ENCODE results near the gene ZSWIM5.
"Not testable (repeated sequence)": the region's sequence is repeated elsewhere in the genome, so short reads cannot be mapped to it uniquely, and the experiment has no call there.

ZSWIM5 gene

DNA sequence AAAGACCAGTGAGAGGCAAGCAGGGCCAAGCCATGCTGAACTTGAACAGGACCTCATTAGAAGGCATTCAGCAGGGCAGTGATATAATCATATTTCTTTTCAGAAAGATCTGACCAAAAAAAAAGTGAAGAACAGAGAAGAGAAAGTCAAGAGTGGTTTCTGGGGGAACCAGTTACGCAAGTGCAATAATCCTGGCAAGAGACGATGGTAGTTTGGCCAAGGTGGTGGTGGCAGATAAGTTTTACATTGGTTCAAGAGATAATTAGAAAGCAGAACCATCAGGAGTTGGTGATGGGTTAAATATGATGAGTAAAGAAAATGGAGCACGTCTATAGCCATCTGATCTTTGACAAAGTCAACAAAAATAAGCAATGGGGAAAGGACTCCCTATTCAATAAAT, 54.3 kb downstream of the ZSWIM5 start:
- Histone ChIP-seq H3K36me3 (ENCODE audit: insufficient read depth, low read length) (no peaks in the 10 kb centered on the region), H3K4me3 (ENCODE audit: low read length) (no peak overlapping the region), H2AFZ (ENCODE audit: low read depth, low read length) (no peak overlapping the region), H3K4me1 (ENCODE audit: insufficient read depth, low read length) (peaks cover 14% of the 10 kb centered on the region), H3K27me3 (ENCODE audit: insufficient read depth, low read length) (no peaks in the 10 kb centered on the region), H3K9me3 (ENCODE audit: low read length) (no peaks in the 10 kb centered on the region)

DNA sequence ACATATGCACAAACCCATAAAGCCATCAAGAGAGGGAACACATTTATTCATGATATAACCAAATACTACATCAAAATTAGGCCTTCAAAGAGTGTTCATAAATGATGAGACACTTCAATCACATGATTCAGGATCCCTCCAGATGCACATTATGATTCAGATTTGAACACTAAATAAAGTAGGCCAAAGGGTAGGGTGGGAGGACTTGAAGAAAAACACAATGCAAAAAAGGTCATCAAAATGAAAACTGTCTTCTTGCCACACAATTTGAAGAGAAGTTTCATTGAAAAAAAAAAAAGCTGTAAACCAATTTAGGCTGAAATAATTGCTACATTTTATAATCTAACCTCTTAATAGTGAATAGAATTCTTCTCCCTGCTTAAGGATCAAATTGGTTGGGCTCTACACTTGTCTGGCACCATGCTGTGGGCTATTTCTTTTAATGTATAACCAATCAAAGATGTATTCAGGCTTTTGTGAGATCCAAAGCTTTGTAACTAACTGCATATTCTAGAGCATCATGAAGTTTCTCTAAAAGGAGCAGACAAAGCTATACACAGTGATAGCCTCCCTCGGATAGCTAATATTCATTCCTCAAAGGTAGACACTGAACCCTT, 58.1 kb downstream of the ZSWIM5 start:
- Histone ChIP-seq H3K4me1 (ENCODE audit: insufficient read depth, low read length) (peaks cover 14% of the 10 kb centered on the region), H3K27me3 (ENCODE audit: insufficient read depth, low read length) (no peaks in the 10 kb centered on the region), H3K4me3 (ENCODE audit: low read length) (no peak overlapping the region), H3K36me3 (ENCODE audit: insufficient read depth, low read length) (no peaks in the 10 kb centered on the region), H2AFZ (ENCODE audit: low read depth, low read length) (no peak overlapping the region), H3K9me3 (ENCODE audit: low read length) (no peaks in the 10 kb centered on the region)

DNA sequence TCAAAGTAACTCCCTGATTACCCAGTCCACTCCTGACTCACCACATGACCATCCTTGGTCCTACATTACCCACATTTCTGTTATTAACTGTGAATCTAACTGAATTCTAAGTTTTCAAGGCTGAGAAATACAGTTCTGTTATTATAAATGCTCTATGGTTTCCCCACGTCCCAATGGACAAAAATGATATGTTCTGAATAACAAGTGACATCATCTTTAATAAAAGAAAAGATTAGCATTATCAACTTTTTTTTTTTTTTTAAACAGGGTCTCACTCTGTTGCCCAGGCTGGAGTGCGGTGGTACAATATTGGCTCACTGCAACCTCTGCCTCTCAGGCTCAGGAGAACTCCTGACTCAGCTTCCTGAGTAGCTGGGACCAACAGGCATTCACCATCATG, 59.6 kb downstream of the ZSWIM5 start:
- no peaks in the 10 kb centered on the region for H3K36me3 ChIP-seq (ENCODE audit: insufficient read depth, low read length)
- no peaks in the 10 kb centered on the region for H3K9me3 ChIP-seq (ENCODE audit: low read length)
- no peak overlapping the region for H3K4me3 ChIP-seq (ENCODE audit: low read length)
- H3K27me3 ChIP-seq (ENCODE audit: insufficient read depth, low read length), result no peaks in the 10 kb centered on the region
- peaks cover 14% of the 10 kb centered on the region for H3K4me1 ChIP-seq (ENCODE audit: insufficient read depth, low read length)
- H2AFZ ChIP-seq (ENCODE audit: low read depth, low read length), result no peak overlapping the region

DNA sequence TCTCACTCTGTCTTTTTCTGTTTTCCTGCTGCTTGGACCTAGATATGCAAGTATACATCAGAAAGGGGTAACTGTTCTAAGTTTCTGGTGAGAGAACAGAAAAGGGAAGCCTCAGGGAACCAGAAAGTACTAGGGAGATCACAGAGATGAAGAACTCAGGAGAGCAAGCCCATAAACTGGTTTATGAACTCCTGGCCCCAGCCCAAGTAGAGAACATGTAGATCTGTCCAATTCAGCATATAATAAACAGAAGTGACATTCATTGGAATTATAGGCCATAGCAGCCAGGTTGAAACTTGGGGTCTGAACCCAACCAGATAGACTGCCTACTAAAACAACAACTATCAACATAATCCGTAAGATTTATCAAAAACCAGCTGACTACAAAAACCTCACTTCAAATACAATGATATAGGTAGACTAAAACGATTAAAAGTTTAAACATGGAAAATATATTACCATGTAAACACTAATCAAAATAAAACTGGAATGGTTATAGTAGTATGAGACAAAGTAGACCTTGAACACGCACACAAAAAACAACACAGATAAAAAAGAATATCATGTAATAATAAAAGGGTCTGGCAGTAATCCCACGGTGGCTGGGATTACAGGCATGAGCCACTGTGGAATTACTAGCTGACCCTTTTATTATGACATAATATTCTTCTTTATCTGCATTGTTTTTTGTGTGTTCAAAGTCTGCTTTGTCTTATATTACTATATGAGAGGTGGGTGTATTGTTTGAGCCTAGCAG, 65.0 kb downstream of the ZSWIM5 start:
- Histone ChIP-seq H3K4me1 (ENCODE audit: insufficient read depth, low read length) (no peaks in the 10 kb centered on the region), H2AFZ (ENCODE audit: low read depth, low read length) (no peak overlapping the region)

DNA sequence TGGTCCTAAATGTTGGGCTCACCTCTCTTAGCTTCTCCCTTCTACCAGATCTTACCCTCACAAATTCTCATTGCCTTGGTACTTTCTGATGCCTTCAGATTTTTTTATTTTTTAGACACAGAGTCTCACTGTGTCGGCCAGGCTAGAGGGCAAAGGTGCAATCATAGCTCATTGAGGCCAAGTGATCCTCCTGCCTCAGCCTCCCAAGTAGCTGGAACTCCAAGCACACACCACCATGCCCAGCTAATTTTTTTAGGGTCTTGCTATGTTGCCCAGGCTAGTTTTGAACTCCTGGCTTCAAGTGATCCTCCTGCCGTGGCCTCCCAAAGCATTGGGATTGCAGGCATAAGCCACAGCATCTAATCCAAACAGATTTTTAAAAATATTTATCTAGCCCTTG, 69.4 kb downstream of the ZSWIM5 start:
- Histone ChIP-seq H3K36me3 (ENCODE audit: insufficient read depth, low read length) (no peaks in the 10 kb centered on the region), H2AFZ (ENCODE audit: low read depth, low read length) (no peak overlapping the region)

More for the DNA sequence above, 65.0 kb downstream of the ZSWIM5 start:
- Histone ChIP-seq H3K36me3 (ENCODE audit: insufficient read depth, low read length) (no peaks in the 10 kb centered on the region), H3K9me3 (ENCODE audit: low read length) (no peaks in the 10 kb centered on the region), H3K27me3 (ENCODE audit: insufficient read depth, low read length) (no peaks in the 10 kb centered on the region), H3K4me3 (ENCODE audit: low read length) (no peak overlapping the region)

DNA sequence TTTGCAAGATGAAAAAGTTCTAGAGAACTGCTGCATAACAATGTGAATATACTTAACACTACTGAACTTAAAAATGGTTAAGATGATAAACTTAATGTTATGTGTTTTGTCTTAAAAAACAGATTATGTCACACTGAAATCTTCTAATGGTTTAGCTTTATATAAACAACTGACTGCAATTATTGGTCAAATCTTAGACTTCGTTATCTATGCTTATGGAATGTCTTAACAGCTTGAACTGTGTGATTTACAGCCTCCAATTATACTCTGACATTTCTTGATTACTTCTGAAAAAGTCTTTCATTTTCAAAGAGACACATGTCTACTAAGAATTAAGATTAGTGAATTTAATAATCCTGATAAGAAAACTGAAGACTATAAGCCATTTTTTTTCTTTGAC, 71.1 kb downstream of the ZSWIM5 start:
- H3K4me3 ChIP-seq (ENCODE audit: low read length), result no peak overlapping the region
- H2AFZ ChIP-seq (ENCODE audit: low read depth, low read length), result no peak overlapping the region
- H3K9me3 ChIP-seq (ENCODE audit: low read length), result no peaks in the 10 kb centered on the region
- H3K4me1 ChIP-seq (ENCODE audit: insufficient read depth, low read length), result no peaks in the 10 kb centered on the region
- H3K36me3 ChIP-seq (ENCODE audit: insufficient read depth, low read length), result no peaks in the 10 kb centered on the region
- H3K27me3 ChIP-seq (ENCODE audit: insufficient read depth, low read length), result no peaks in the 10 kb centered on the region

More for the DNA sequence above, 69.4 kb downstream of the ZSWIM5 start:
- H3K4me1 ChIP-seq (ENCODE audit: insufficient read depth, low read length), result no peaks in the 10 kb centered on the region
- H3K4me3 ChIP-seq (ENCODE audit: low read length), result no peak overlapping the region
- H3K27me3 ChIP-seq (ENCODE audit: insufficient read depth, low read length), result no peaks in the 10 kb centered on the region
- no peaks in the 10 kb centered on the region for H3K9me3 ChIP-seq (ENCODE audit: low read length)

DNA sequence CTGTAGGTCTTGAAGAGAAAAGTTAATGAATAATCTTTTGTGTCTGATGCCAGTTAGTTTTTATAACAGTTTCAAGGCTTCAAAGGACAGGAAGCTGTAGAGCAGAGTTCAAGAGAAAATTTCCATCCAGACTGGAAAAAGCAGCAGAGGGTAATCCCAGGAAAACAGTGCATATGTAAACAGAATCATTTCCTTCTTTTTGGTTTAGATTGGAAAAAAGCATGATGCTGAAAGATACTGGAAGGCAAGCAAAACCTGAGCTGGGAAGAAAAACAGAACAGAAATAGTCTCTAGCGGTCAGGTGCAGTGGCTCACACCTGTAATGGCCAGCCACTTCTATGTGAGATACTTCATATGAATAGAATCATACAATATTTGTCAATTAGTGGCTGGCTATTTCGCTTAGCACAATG, 71.9 kb downstream of the ZSWIM5 start:
- Histone ChIP-seq H3K27me3 (ENCODE audit: insufficient read depth, low read length) (no peaks in the 10 kb centered on the region), H3K36me3 (ENCODE audit: insufficient read depth, low read length) (no peaks in the 10 kb centered on the region), H3K9me3 (ENCODE audit: low read length) (no peaks in the 10 kb centered on the region), H2AFZ (ENCODE audit: low read depth, low read length) (no peak overlapping the region), H3K4me3 (ENCODE audit: low read length) (no peak overlapping the region), H3K4me1 (ENCODE audit: insufficient read depth, low read length) (no peaks in the 10 kb centered on the region)

DNA sequence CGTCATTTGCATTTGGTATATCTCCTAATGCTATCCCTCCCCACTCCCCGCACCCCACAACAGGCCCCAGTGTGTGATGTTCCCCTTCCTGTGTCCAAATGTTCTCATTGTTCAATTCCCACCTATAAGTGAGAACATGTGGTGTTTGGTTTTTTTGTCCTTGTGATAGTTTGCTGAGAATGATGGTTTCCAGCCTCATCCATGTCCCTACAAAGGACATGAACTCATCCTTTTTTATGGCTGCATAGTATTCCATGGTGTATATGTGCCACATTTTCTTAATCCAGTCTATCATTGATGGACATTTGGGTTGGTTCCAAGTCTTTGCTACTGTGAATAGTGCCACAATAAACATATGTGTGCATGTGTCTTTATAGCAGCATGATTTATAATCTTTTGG, 73.7 kb downstream of the ZSWIM5 start:
- not testable (repeated sequence) for H2AFZ ChIP-seq (ENCODE audit: low read depth, low read length); H3K4me3 ChIP-seq (ENCODE audit: low read length); H3K9me3 ChIP-seq (ENCODE audit: low read length); H3K36me3 ChIP-seq (ENCODE audit: insufficient read depth, low read length); H3K27me3 ChIP-seq (ENCODE audit: insufficient read depth, low read length); H3K4me1 ChIP-seq (ENCODE audit: insufficient read depth, low read length)

DNA sequence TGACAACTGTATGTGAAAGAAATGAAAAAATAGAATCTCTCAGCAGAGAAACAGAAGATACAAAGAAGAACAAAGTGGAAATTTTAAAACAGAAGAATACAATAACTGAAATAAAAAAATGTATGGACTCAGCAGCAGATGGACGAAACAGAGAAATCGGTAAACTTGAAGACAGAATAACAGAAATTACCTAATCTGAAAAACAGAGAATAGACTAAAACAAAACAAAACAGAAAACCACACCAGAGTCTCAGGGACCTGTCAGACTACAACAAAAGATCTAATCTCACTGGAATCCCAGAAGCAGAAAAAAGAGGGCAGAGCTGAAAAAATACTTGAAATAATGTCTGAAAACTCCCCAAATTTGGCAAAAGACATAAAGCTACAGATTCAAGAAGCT, 83.0 kb downstream of the ZSWIM5 start:
- H3K27me3 ChIP-seq (ENCODE audit: insufficient read depth, low read length), result no peaks in the 10 kb centered on the region
- no peaks in the 10 kb centered on the region for H3K9me3 ChIP-seq (ENCODE audit: low read length)
- H3K4me1 ChIP-seq (ENCODE audit: insufficient read depth, low read length), result peaks cover 8% of the 10 kb centered on the region
- no peak overlapping the region for H3K4me3 ChIP-seq (ENCODE audit: low read length)
- no peaks in the 10 kb centered on the region for H3K36me3 ChIP-seq (ENCODE audit: insufficient read depth, low read length)
- H2AFZ ChIP-seq (ENCODE audit: low read depth, low read length), result no peak overlapping the region

DNA sequence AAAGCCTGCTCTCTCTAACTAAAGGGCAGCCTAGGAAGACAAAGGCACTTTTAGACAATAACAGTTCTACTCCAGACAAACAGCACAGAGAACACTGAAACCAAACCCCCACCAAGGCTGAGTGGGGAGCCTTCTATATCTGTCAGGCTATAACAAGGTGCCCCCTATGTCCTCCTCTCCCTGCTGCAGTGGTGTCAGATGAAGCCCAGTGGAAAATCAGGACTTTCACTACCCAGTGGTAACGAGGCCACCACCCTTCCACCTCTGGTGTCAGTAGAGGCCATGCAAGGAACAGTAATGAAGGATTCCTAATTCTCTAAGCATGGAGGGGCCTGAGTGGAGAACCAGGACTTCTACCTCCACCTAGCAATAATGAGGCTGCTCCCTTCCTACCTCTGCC, 83.7 kb downstream of the ZSWIM5 start:
- H3K9me3 ChIP-seq (ENCODE audit: low read length), result no peaks in the 10 kb centered on the region
- H3K4me3 ChIP-seq (ENCODE audit: low read length), result no peak overlapping the region
- peaks cover 8% of the 10 kb centered on the region for H3K4me1 ChIP-seq (ENCODE audit: insufficient read depth, low read length)
- no peaks in the 10 kb centered on the region for H3K27me3 ChIP-seq (ENCODE audit: insufficient read depth, low read length)
- H2AFZ ChIP-seq (ENCODE audit: low read depth, low read length), result no peak overlapping the region
- H3K36me3 ChIP-seq (ENCODE audit: insufficient read depth, low read length), result no peaks in the 10 kb centered on the region

DNA sequence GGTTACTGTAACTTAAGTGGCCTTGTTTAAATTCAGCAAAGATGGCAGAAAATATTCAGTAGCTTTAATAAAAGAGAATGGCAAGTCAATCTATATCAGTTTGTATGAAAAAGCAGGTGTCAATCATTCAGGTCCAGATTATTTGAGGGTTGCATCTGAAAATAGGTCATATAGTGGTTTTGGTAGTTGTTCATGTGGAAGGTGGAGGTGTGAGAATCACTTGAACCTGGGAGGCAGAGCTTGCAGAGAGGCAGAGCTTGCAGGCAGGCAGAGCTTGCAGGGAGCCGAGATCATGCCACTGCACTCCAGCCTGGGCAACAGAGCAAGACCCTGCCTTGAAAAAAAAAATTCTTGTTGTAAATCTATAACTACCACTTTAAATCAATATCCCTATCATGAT, 88.6 kb downstream of the ZSWIM5 start:
- Histone ChIP-seq H3K4me3 (ENCODE audit: low read length) (no peak overlapping the region), H3K4me1 (ENCODE audit: insufficient read depth, low read length) (peaks cover 8% of the 10 kb centered on the region), H3K36me3 (ENCODE audit: insufficient read depth, low read length) (no peaks in the 10 kb centered on the region), H3K9me3 (ENCODE audit: low read length) (peaks cover 5% of the 10 kb centered on the region), H2AFZ (ENCODE audit: low read depth, low read length) (no peak overlapping the region), H3K27me3 (ENCODE audit: insufficient read depth, low read length) (no peaks in the 10 kb centered on the region)

DNA sequence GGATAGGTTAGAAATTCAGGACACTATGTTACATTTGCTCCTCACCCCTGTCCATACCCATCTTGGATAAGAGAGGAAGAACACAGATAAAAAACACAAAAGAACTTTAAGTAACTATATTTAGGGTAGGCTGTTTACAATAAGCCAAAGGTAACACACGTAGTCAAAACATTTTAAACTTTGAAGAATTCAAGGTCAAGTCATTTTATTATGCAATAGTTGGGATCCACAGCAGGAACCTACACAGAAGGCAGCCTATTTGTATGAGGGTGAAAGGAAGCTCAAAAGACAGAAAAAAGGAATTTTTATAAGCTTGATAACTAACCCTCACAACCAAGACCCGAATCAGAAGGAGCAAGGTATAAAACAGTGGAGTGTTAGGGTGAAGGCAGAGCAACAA, 89.6 kb downstream of the ZSWIM5 start:
- Histone ChIP-seq H2AFZ (ENCODE audit: low read depth, low read length) (no peak overlapping the region), H3K4me1 (ENCODE audit: insufficient read depth, low read length) (no peaks in the 10 kb centered on the region), H3K36me3 (ENCODE audit: insufficient read depth, low read length) (no peaks in the 10 kb centered on the region), H3K27me3 (ENCODE audit: insufficient read depth, low read length) (no peaks in the 10 kb centered on the region), H3K4me3 (ENCODE audit: low read length) (no peak overlapping the region), H3K9me3 (ENCODE audit: low read length) (peaks cover 5% of the 10 kb centered on the region)

DNA sequence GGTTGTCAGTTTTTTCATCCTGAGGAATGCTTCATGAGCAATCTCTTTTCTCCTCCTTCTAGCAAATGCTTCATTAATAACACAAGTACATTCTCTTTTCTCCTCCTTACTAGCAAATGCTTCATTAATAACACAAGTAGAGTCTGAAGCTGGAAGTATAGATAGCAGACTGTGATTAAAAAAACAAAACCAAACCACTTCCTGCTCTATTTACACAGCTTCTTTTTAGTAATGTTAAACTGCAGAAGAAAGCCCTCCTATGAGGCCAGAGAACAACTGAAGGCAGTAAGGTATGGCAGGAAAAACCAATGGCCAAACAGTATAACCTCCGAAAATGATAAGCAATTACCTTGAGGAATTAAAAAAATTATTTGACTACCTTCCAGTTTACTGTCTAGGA, 90.1 kb downstream of the ZSWIM5 start:
- H3K9me3 ChIP-seq (ENCODE audit: low read length), result peaks cover 5% of the 10 kb centered on the region

DNA sequence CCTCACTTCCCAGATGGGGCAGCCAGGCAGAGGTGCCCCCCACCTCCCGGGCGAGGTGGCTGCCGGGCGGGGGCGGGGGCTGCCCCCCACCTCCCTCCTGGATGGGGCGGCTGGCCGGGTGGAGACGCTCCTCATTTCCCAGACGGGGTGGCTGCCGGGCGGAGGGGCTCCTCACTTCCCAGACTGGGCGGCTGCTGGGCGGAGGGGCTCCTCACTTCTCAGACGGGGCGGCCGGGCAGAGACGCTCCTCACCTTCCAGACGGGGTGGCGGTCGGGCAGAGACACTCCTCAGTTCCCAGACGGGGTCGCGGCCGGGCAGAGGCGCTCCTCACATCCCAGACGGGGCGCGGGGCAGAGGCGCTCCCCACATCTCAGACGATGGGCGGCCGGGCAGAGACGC, 91.2 kb downstream of the ZSWIM5 start:
- not testable (repeated sequence) for H3K27me3 ChIP-seq (ENCODE audit: insufficient read depth, low read length); H3K36me3 ChIP-seq (ENCODE audit: insufficient read depth, low read length); H3K4me1 ChIP-seq (ENCODE audit: insufficient read depth, low read length); H3K4me3 ChIP-seq (ENCODE audit: low read length); H2AFZ ChIP-seq (ENCODE audit: low read depth, low read length); H3K9me3 ChIP-seq (ENCODE audit: low read length)

More for the DNA sequence above, 90.1 kb downstream of the ZSWIM5 start:
- Histone ChIP-seq H3K4me1 (ENCODE audit: insufficient read depth, low read length) (no peaks in the 10 kb centered on the region), H3K27me3 (ENCODE audit: insufficient read depth, low read length) (no peaks in the 10 kb centered on the region), H2AFZ (ENCODE audit: low read depth, low read length) (no peak overlapping the region), H3K4me3 (ENCODE audit: low read length) (no peak overlapping the region), H3K36me3 (ENCODE audit: insufficient read depth, low read length) (no peaks in the 10 kb centered on the region)

Measured in neuron (in vitro differentiated cells).